B cell (primary cell): ENCODE results near the gene OR2T34. TPM values are rescaled to one million over a fixed set of nuclear protein-coding genes. Genes with fewer than 3 reads are reported as not detected.

Experiments
- ATAC-seq: fragments of 200-7000 bp; cut with Tn5 transposase; one replicate; pipeline ENCODE4 v1.10.0; 2021; ENCODE audit warnings: low read depth, mild to moderate bottlenecking, moderate number of reproducible peaks, moderate library complexity
- CTCF ChIA-PET: fragments of 350-600 bp; sonication (Branson Sonifier 250); formaldehyde crosslinking; loops from one replicate; lab custom pipeline; 2021; ENCODE audit warnings: antibody characterized with exemption, inconsistent platforms; lab: Charles Lee
- POLR2A ChIA-PET: fragments of 350-600 bp; sonication (Branson Sonifier 250); formaldehyde crosslinking; loops from one replicate; lab custom pipeline; 2021; ENCODE audit warnings: antibody characterized with exemption; lab: Charles Lee
- DNase-seq: peaks from one replicate; pipeline ENCODE4 v3.0.0; 2013
- H2AFZ ChIP-seq: 2 replicates; pipeline ENCODE4 v1.6.1; 2012; ENCODE audit warnings: mild to moderate bottlenecking, low read depth, low read length; ENCODE audit not compliant: insufficient read depth, poor library complexity, severe bottlenecking
- H3K27ac ChIP-seq, 2 donors: 1 replicate in 1 of 2; 2 replicates in 1 of 2; pipeline ENCODE4 v1.5.1; 2012 to 2013; ENCODE audit warnings: low read length in 2 of 2, mild to moderate bottlenecking in 2 of 2, moderate library complexity in 1 of 2
- H3K27me3 ChIP-seq, 4 experiments: fragments of 200-600 bp in 1 of 4; sonication (generic) in 1 of 4; replicated peaks in 1 of 4; 1 replicate in 2 of 4; 2 replicates in 2 of 4; pipeline versions ENCODE4 v1.6.1 to v1.7.0; 2013 to 2016; ENCODE audit warnings: low read length in 3 of 4, mild to moderate bottlenecking in 2 of 4, mixed read lengths in 1 of 4, moderate library complexity in 1 of 4; ENCODE audit not compliant: insufficient read depth in 4 of 4, control insufficient read depth in 3 of 4; ENCODE audit errors: control extremely low read depth in 1 of 4
- H3K36me3 ChIP-seq, 2 experiments: replicated peaks in 1 of 2; 1 replicate in 1 of 2; 2 replicates in 1 of 2; pipeline versions ENCODE4 v1.6.1 to v1.7.1; 2013; ENCODE audit warnings: low read length in 1 of 2; ENCODE audit not compliant: insufficient read depth in 2 of 2, control insufficient read depth in 1 of 2; ENCODE audit errors: control extremely low read depth in 1 of 2, extremely low read depth in 1 of 2
- H3K4me1 ChIP-seq, 2 donors: fragments of 200-600 bp in 1 of 2; sonication (generic) in 1 of 2; 1 replicate in 1 of 2; 2 replicates in 1 of 2; pipeline versions ENCODE4 v1.5.1 to v1.6.1; 2013 to 2017; ENCODE audit warnings: low read length in 2 of 2; ENCODE audit not compliant: control insufficient read depth in 2 of 2, insufficient read depth in 2 of 2
- H3K4me2 ChIP-seq: replicated peaks from 2 replicates; pipeline ENCODE3; 2012; ENCODE audit warnings: mild to moderate bottlenecking, low read depth, low read length; ENCODE audit not compliant: poor library complexity, severe bottlenecking
- H3K4me3 ChIP-seq, 5 experiments: fragments of 200-600 bp in 1 of 5; sonication (generic) in 1 of 5; 1 replicate in 3 of 5; 2 replicates in 2 of 5; pipeline versions ENCODE4 v1.5.1 to v1.7.0; 2011 to 2016; ENCODE audit warnings: low read length in 4 of 5, mild to moderate bottlenecking in 4 of 5, low read depth in 2 of 5, control low read depth in 1 of 5, moderate library complexity in 1 of 5; ENCODE audit not compliant: insufficient read depth in 1 of 5; ENCODE audit errors: control extremely low read depth in 1 of 5, extremely low read depth in 1 of 5
- H3K79me2 ChIP-seq: fragments of 200-600 bp; sonication (generic); one replicate; pipeline ENCODE4 v1.6.0; 2016; ENCODE audit warnings: low read length; ENCODE audit not compliant: control insufficient read depth, insufficient read depth
- H3K9ac ChIP-seq: fragments of 200-600 bp; sonication (generic); 2 replicates; pipeline ENCODE4 v1.6.1; 2017; ENCODE audit warnings: mild to moderate bottlenecking, low read length, moderate library complexity
- H3K9me3 ChIP-seq, 3 donors: one replicate each; pipeline versions ENCODE4 v1.6.1 to v1.7.1; 2013; ENCODE audit warnings: low read length in 2 of 3; ENCODE audit not compliant: control insufficient read depth in 2 of 3, insufficient read depth in 1 of 3; ENCODE audit errors: control extremely low read depth in 1 of 3
- H4K20me1 ChIP-seq: 2 replicates; pipeline ENCODE4 v1.6.0; 2012; ENCODE audit warnings: mild to moderate bottlenecking, low read length; ENCODE audit not compliant: insufficient read depth, control insufficient read depth, poor library complexity, severe bottlenecking
- H3K27ac Mint-ChIP-seq: one replicate; pipeline ENCODE4 v1.8.0; 2021; ENCODE audit warnings: mixed read lengths
- H3K27me3 Mint-ChIP-seq: one replicate; pipeline ENCODE4 v1.8.0; 2021; ENCODE audit warnings: mixed read lengths
- H3K4me1 Mint-ChIP-seq: one replicate; pipeline ENCODE4 v1.8.0; 2021; ENCODE audit warnings: mixed read lengths
- H3K4me3 Mint-ChIP-seq: one replicate; pipeline ENCODE4 v1.8.0; 2021; ENCODE audit warnings: mixed read lengths
- H3K9me3 Mint-ChIP-seq: one replicate; pipeline ENCODE4 v1.8.0; 2022; ENCODE audit warnings: mixed read lengths; ENCODE audit not compliant: insufficient read depth
- EZH2 ChIP-seq: IDR thresholded peaks from 2 replicates; pipeline ENCODE4 v1.6.1; 2012; ENCODE audit warnings: borderline replicate concordance, low read depth, mild to moderate bottlenecking, moderate library complexity, low read length; ENCODE audit not compliant: insufficient read depth, poor library complexity, severe bottlenecking
- WGBS: methylation state at CpG from one replicate; pipeline ENCODE4 v1.1.5; 2013; ENCODE audit warnings: missing lambda C conversion rate; ENCODE audit not compliant: insufficient coverage; 5-methylcytosine and 5-hydroxymethylcytosine counted together
- intact Hi-C: fragments of 100-400 bp; cut with micrococcal nuclease; formaldehyde crosslinking; loops from one replicate; pipeline ENCODE4 v1.10.0; 2022
- polyA plus RNA-seq: library from polyadenylated mRNA; depleted of rRNA; stranded (reverse); fragments of >200 nt; gene quantifications from 2 replicates; pipeline ENCODE4 v1.2.3, GENCODE V29; 2012
- total RNA-seq, 2 donors: library from RNA; stranded (reverse); fragments of 120-200 nt in 1 of 2; gene quantifications; 1 replicate in 1 of 2; 2 replicates in 1 of 2; pipeline versions ENCODE4 v1.2.3 to v1.2.4, GENCODE V29; 2013 to 2022
- TF ChIP-seq, protein P1 (sequence below): fragments of 200-600 bp; IDR thresholded peaks from one replicate; pipeline ENCODE4 v1.8.0; 2022; ENCODE audit warnings: antibody characterized with exemption, mild to moderate bottlenecking

Gene OR2T34
- total and polyA plus RNA-seq, 2 donors (not counting 1 experiment from before 2014, with no cell fraction given) = 0.28 to 1.7 TPM

- ChIA-PET CTCF (no interaction called here), POLR2A (no interaction called here)
- Histone ChIP-seq H3K4me1 (no peaks in the 10 kb centered on the region), H2AFZ (no peak overlapping the region), H3K27ac (no peak overlapping the region), H3K9ac (no peak overlapping the region), H3K27me3 (no peaks in the 10 kb centered on the region), H3K4me3 (no peak overlapping the region), H3K79me2 (no peaks in the 10 kb centered on the region), H4K20me1 (no peaks in the 10 kb centered on the region), H3K36me3 (no peaks in the 10 kb centered on the region), H3K9me3 (peaks cover 0 to 3% (median 0%) of the 10 kb centered on the region in 3 donors), H3K4me2 (no peak overlapping the region)
- Mint-ChIP-seq H3K4me1 (peaks cover 3% of the 10 kb centered on the region), H3K27me3 (peaks cover 2% of the 10 kb centered on the region), H3K4me3 (no peak overlapping the region), H3K9me3 (no peaks in the 10 kb centered on the region), H3K27ac (no peak overlapping the region)
- over 99% methylated on average over 14 of the region's 17 CpGs for WGBS
- no peak for DNase-seq
- intact Hi-C loops = no loop called here
- no peak for ATAC-seq
- no peak for TF ChIP-seq EZH2
- TF ChIP-seq, protein P1, sequence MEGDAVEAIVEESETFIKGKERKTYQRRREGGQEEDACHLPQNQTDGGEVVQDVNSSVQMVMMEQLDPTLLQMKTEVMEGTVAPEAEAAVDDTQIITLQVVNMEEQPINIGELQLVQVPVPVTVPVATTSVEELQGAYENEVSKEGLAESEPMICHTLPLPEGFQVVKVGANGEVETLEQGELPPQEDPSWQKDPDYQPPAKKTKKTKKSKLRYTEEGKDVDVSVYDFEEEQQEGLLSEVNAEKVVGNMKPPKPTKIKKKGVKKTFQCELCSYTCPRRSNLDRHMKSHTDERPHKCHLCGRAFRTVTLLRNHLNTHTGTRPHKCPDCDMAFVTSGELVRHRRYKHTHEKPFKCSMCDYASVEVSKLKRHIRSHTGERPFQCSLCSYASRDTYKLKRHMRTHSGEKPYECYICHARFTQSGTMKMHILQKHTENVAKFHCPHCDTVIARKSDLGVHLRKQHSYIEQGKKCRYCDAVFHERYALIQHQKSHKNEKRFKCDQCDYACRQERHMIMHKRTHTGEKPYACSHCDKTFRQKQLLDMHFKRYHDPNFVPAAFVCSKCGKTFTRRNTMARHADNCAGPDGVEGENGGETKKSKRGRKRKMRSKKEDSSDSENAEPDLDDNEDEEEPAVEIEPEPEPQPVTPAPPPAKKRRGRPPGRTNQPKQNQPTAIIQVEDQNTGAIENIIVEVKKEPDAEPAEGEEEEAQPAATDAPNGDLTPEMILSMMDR = no peak
Observed at GRCh38 chr1:248590055-248590454, 15.5 kb upstream of the OR2T34 start.

DNA sequence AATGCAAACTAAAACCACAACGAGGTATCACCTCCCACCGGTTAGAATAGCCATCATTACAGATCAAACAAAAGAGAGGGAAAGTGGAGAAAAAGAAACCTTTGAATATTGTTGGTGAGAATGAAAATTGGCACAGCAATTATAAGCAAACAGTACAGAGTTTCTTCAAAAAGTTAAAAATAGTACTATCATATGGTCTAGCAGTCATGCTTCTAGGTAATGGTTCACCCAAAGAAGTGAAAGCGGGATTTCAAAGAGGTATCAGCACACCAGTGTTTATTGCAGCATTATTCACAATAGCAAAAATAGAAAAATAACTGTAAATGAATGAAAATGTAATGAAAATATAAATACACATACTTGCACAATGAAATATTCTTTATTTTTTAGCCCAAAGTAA lies 14.8 kb upstream of the OR2T34 start:
- no peak overlapping the region for H3K4me2 ChIP-seq
- Mint-ChIP-seq H3K4me1 (peaks cover 3% of the 10 kb centered on the region), H3K27me3 (peaks cover 2% of the 10 kb centered on the region), H3K4me3 (no peak overlapping the region), H3K9me3 (no peaks in the 10 kb centered on the region), H3K27ac (no peak overlapping the region)
- peaks cover 0 to 3% (median 0%) of the 10 kb centered on the region in 3 donors for H3K9me3 ChIP-seq
- H3K27ac ChIP-seq = no peak overlapping the region
- WGBS = no CpG with 5 or more reads among the region's 3 CpGs
- DNase-seq = no peak
- ChIA-PET CTCF (no interaction called here), POLR2A (no interaction called here)
- no peak for ATAC-seq
- TF ChIP-seq, protein P1 = no peak
- TF ChIP-seq EZH2 = no peak
- H3K79me2 ChIP-seq = no peaks in the 10 kb centered on the region
- H3K36me3 ChIP-seq = no peaks in the 10 kb centered on the region
- H3K4me3 ChIP-seq = no peak overlapping the region
- no peak overlapping the region for H3K9ac ChIP-seq
- intact Hi-C loops = no loop called here
- H2AFZ ChIP-seq = no peak overlapping the region
- no peaks in the 10 kb centered on the region for H3K27me3 ChIP-seq
- H3K4me1 ChIP-seq = no peaks in the 10 kb centered on the region
- H4K20me1 ChIP-seq = no peaks in the 10 kb centered on the region
